HEK293 (cell line): ENCODE data around the gene FKBP14.

Source experiments
- CTCF ChIA-PET: fragments of 350-600 bp; formaldehyde crosslinking; extraction: SDS; loops from one replicate; lab custom pipeline; 2021; ENCODE audit warnings: antibody characterized with exemption; lab: Yijun Ruan, JAX
- POLR2A ChIA-PET: fragments of 300-600 bp; formaldehyde crosslinking; extraction: SDS; loops from one replicate; lab custom pipeline; 2020; ENCODE audit warnings: antibody characterized with exemption, inconsistent platforms; lab: Yijun Ruan, JAX
- H3K27ac ChIP-seq: fragments of 200-500 bp; sonication (Bioruptor generic); 2 replicates; pipeline ENCODE4 v1.5.1; 2014; ENCODE audit warnings: low read depth, low read length, control low read depth, inconsistent platforms; ENCODE audit errors: extremely low read depth
- H3K36me3 ChIP-seq, 2 experiments: fragments of 200-500 bp in 1 of 2; sonication (Bioruptor generic) in 1 of 2; 1 replicate in 1 of 2; 2 replicates in 1 of 2; pipeline ENCODE4 v1.5.1; 2014 to 2017; ENCODE audit warnings: inconsistent platforms in 2 of 2, low read length in 2 of 2; ENCODE audit not compliant: control insufficient read depth in 2 of 2, insufficient read depth in 1 of 2
- H3K4me1 ChIP-seq: fragments of 200-500 bp; sonication (Bioruptor generic); 2 replicates; pipeline ENCODE4 v1.5.1; 2014; ENCODE audit warnings: mild to moderate bottlenecking, low read length, inconsistent platforms; ENCODE audit not compliant: control insufficient read depth, insufficient read depth
- H3K4me3 ChIP-seq: 2 replicates; pipeline ENCODE4 v1.5.1; 2011; ENCODE audit warnings: low read depth, mild to moderate bottlenecking, control low read depth, low read length, moderate library complexity
- H3K9me3 ChIP-seq: fragments of 200-500 bp; sonication (Bioruptor generic); 2 replicates; pipeline ENCODE4 v1.5.1; 2014; ENCODE audit warnings: low read depth, low read length, inconsistent platforms; ENCODE audit not compliant: control insufficient read depth, insufficient read depth
- ELK4 ChIP-seq: IDR thresholded peaks from 2 replicates; pipeline ENCODE4 v1.6.1; 2011; ENCODE audit warnings: mild to moderate bottlenecking, low read depth, low read length, borderline replicate concordance
- HOXA7 ChIP-seq: sonication (generic); formaldehyde crosslinking; IDR thresholded peaks from 2 replicates; pipeline ENCODE4 v1.8.1; 2022; ENCODE audit warnings: missing genetic modification reagents, borderline replicate concordance
- MEIS1 ChIP-seq: sonication (generic); formaldehyde crosslinking; IDR thresholded peaks from 2 replicates; pipeline ENCODE4 v1.8.1; 2022; ENCODE audit warnings: missing genetic modification reagents, mild to moderate bottlenecking, borderline replicate concordance
- RBAK ChIP-seq: fragments of 450-650 bp; formaldehyde crosslinking; IDR thresholded peaks from 2 replicates; pipeline ENCODE4 v1.5.1; 2016; ENCODE audit warnings: missing biosample characterization, missing genetic modification characterization
- REPIN1 ChIP-seq: fragments of 450-650 bp; formaldehyde crosslinking; IDR thresholded peaks from 2 replicates; pipeline ENCODE4 v1.5.1; 2017; ENCODE audit warnings: missing biosample characterization, missing genetic modification characterization, low read depth
- SETDB1 ChIP-seq: IDR thresholded peaks from one replicate; pipeline ENCODE4 v1.6.1; 2017; ENCODE audit warnings: mild to moderate bottlenecking, low read length, moderate library complexity, mixed read lengths; ENCODE audit not compliant: insufficient read length
- ZBTB1 ChIP-seq: fragments of 450-650 bp; formaldehyde crosslinking; IDR thresholded peaks from 2 replicates; pipeline ENCODE4 v1.5.1; 2016; ENCODE audit warnings: missing biosample characterization, missing genetic modification characterization
- ZBTB21 ChIP-seq: fragments of 450-650 bp; formaldehyde crosslinking; IDR thresholded peaks from 2 replicates; pipeline ENCODE4 v1.5.1; 2017; ENCODE audit warnings: missing biosample characterization, missing genetic modification characterization
- ZBTB49 ChIP-seq: fragments of 450-650 bp; formaldehyde crosslinking; IDR thresholded peaks from 2 replicates; pipeline ENCODE4 v1.5.1; 2016; ENCODE audit warnings: missing biosample characterization, missing genetic modification characterization, low read depth
- ZNF121 ChIP-seq: fragments of 450-650 bp; formaldehyde crosslinking; IDR thresholded peaks from 2 replicates; pipeline ENCODE4 v1.5.1; 2016; ENCODE audit warnings: missing biosample characterization, missing genetic modification characterization
- ZNF16 ChIP-seq: fragments of 450-650 bp; formaldehyde crosslinking; IDR thresholded peaks from 2 replicates; pipeline ENCODE4 v1.5.1; 2016; ENCODE audit warnings: low read depth, missing biosample characterization, missing genetic modification characterization
- ZNF2 ChIP-seq: fragments of 450-650 bp; formaldehyde crosslinking; IDR thresholded peaks from 2 replicates; pipeline ENCODE4 v1.5.1; 2016; ENCODE audit warnings: missing biosample characterization, missing genetic modification characterization
- ZNF248 ChIP-seq: fragments of 450-650 bp; formaldehyde crosslinking; IDR thresholded peaks from 2 replicates; pipeline ENCODE4 v1.5.1; 2017; ENCODE audit warnings: missing biosample characterization, missing genetic modification characterization
- ZNF26 ChIP-seq: fragments of 450-650 bp; formaldehyde crosslinking; IDR thresholded peaks from 2 replicates; pipeline ENCODE4 v1.5.1; 2016; ENCODE audit warnings: missing biosample characterization, missing genetic modification characterization
- ZNF280D ChIP-seq: fragments of 450-650 bp; formaldehyde crosslinking; IDR thresholded peaks from 2 replicates; pipeline ENCODE4 v1.5.1; 2016; ENCODE audit warnings: missing biosample characterization, missing genetic modification characterization
- ZNF341 ChIP-seq: fragments of 450-650 bp; formaldehyde crosslinking; IDR thresholded peaks from 2 replicates; pipeline ENCODE4; 2016; ENCODE audit warnings: low read depth, missing biosample characterization, missing genetic modification characterization
- ZNF530 ChIP-seq: fragments of 450-650 bp; formaldehyde crosslinking; IDR thresholded peaks from 2 replicates; pipeline ENCODE4 v1.5.1; 2016; ENCODE audit warnings: low read depth, missing biosample characterization, missing genetic modification characterization
- ZNF660 ChIP-seq: fragments of 450-650 bp; IDR thresholded peaks from 2 replicates; pipeline ENCODE4 v1.5.1; 2018; ENCODE audit warnings: missing biosample characterization, mild to moderate bottlenecking, missing genetic modification characterization
- ZNF670 ChIP-seq: fragments of 450-650 bp; formaldehyde crosslinking; IDR thresholded peaks from 2 replicates; pipeline ENCODE4 v1.5.1; 2016; ENCODE audit warnings: missing biosample characterization, missing genetic modification characterization, low read depth
- ZNF843 ChIP-seq: fragments of 450-650 bp; formaldehyde crosslinking; IDR thresholded peaks from 2 replicates; pipeline ENCODE4 v1.5.1; 2016; ENCODE audit warnings: missing biosample characterization, missing genetic modification characterization

The FKBP14 gene

GRCh38 chr7:29996321-29996720 lies 30.2 kb downstream of the FKBP14 start:
- H3K9me3 ChIP-seq: no peaks in the 10 kb centered on the region
- no peak overlapping the region for H3K4me3 ChIP-seq
- H3K27ac ChIP-seq: no peak overlapping the region
- ChIA-PET POLR2A (no interaction called here), CTCF (interaction anchor here (0.9 kb wide), 1 partner anchor 64 kb away, joined by 3 read pairs; no protein-coding TSS in a partner anchor)
- H3K36me3 ChIP-seq: no peaks in the 10 kb centered on the region; a peak in 1 of 3 replicates
- TF ChIP-seq HOXA7: no peak
- no peak for TF ChIP-seq ZNF530 (tag by site-specific recombination)
- TF ChIP-seq ZNF16 (tag by site-specific recombination): no peak
- no peak for TF ChIP-seq REPIN1
- no peak for TF ChIP-seq MEIS1 (CRISPR knock-in tag)
- no peak for TF ChIP-seq ZBTB21 (tag by site-specific recombination)
- peak; percentile 44 for TF ChIP-seq SETDB1
- TF ChIP-seq ZNF248: no peak
- no peak for TF ChIP-seq ZBTB1
- peak; percentile 39; the same call in 1 of the 2 replicates for TF ChIP-seq ZNF280D
- no peaks in the 10 kb centered on the region for H3K4me1 ChIP-seq

GRCh38 chr7:29995652-29996051 lies 30.9 kb downstream of the FKBP14 start:
- Histone ChIP-seq H3K9me3 (no peaks in the 10 kb centered on the region), H3K27ac (no peak overlapping the region)
- no peak for TF ChIP-seq ZNF670 (tag by site-specific recombination)
- TF ChIP-seq ZNF843 (tag by site-specific recombination): no peak
- TF ChIP-seq ZNF660 (tag by site-specific recombination): no peak
- TF ChIP-seq RBAK (tag by site-specific recombination): no peak
- TF ChIP-seq ZBTB49 (tag by site-specific recombination): no peak
- no peak for TF ChIP-seq ZNF2 (tag by site-specific recombination)
- no peak for TF ChIP-seq ZNF341
- TF ChIP-seq ZNF26: no peak
- TF ChIP-seq ELK4: no peak
- no peak for TF ChIP-seq ZNF121 (tag by site-specific recombination)
- TF ChIP-seq, all 188 proteins: peak for 0
- CTCF ChIA-PET: no interaction called here
- Histone ChIP-seq H3K36me3 (no peaks in the 10 kb centered on the region; a peak in 1 of 3 replicates), H3K4me3 (no peak overlapping the region), H3K4me1 (no peaks in the 10 kb centered on the region)
- POLR2A ChIA-PET: no interaction called here
